Measurements from ENCODE around the gene DRAM1.

DNA sequence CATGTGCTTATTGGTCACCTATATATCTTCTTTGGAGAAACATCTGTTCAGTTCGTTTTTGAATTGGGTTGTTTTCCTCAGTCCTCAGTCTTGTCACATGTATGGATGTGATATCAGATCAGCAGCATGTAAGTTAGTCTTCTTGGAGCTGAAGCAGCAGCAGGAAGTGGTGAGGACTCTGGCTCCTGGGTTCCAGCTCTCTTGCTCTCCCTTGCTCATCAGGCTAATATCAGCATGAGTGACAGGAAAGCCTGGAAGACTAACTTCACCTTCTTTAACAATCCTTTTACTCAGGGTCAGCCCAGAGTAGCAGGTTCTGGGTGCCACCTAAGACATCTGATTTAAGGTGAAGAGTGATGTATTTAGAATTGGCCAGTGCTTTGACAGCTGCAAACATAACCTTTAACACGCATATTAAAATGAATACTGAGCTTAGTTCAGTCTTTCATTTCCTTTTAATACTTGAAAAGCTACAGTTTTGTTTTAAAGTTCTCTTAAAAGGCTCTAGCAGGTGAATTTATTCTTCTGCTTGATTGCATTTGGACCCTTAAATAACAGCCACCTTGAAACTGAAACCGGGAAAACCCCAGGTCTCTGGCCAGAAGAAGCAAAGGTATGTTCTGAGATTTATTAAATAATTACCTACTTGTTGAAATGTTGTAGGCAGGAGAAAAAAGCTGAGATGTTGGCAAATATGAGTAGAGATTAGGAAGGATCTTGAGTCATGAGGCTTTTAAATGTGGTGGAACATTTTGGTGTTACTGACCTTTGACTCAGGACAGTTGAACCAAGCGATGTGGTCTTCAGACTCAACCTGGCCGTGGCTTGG lies 54.3 kb downstream of the DRAM1 start:
- TF ChIP-seq POLR2A (IDR thresholded peaks at IDR 0.05; ENCODE audit: low read depth), result no peak
- TF ChIP-seq, protein P1, sequence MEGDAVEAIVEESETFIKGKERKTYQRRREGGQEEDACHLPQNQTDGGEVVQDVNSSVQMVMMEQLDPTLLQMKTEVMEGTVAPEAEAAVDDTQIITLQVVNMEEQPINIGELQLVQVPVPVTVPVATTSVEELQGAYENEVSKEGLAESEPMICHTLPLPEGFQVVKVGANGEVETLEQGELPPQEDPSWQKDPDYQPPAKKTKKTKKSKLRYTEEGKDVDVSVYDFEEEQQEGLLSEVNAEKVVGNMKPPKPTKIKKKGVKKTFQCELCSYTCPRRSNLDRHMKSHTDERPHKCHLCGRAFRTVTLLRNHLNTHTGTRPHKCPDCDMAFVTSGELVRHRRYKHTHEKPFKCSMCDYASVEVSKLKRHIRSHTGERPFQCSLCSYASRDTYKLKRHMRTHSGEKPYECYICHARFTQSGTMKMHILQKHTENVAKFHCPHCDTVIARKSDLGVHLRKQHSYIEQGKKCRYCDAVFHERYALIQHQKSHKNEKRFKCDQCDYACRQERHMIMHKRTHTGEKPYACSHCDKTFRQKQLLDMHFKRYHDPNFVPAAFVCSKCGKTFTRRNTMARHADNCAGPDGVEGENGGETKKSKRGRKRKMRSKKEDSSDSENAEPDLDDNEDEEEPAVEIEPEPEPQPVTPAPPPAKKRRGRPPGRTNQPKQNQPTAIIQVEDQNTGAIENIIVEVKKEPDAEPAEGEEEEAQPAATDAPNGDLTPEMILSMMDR (IDR thresholded peaks at IDR 0.05), result no peak
